Liver (tissue), 9 donors: ENCODE data around the gene RARG. TPM values are rescaled to one million over a fixed set of nuclear protein-coding genes. Genes with fewer than 3 reads are reported as not detected.

Experiments
- DNase-seq: peaks from one replicate; pipeline ENCODE4 v3.0.0-alpha.2; 2017; ENCODE audit warnings: low spot score
- H3K27ac ChIP-seq, 2 donors: one replicate each; pipeline ENCODE4 v1.7.0; 2013; ENCODE audit warnings: inconsistent platforms in 2 of 2, low read length in 2 of 2, control low read depth in 1 of 2, low read depth in 1 of 2, mild to moderate bottlenecking in 1 of 2
- H3K27me3 ChIP-seq, 4 donors: one replicate each; pipeline versions ENCODE4 v1.6.1 to v1.7.0; 2013; ENCODE audit warnings: low read length in 3 of 4, inconsistent platforms in 1 of 4, mild to moderate bottlenecking in 1 of 4, moderate library complexity in 1 of 4; ENCODE audit not compliant: control insufficient read depth in 4 of 4, insufficient read depth in 4 of 4
- H3K36me3 ChIP-seq, 4 donors: one replicate each; pipeline versions ENCODE4 v1.6.1 to v1.7.0; 2013; ENCODE audit warnings: low read length in 3 of 4, mild to moderate bottlenecking in 3 of 4, low read depth in 1 of 4, moderate library complexity in 1 of 4; ENCODE audit not compliant: control insufficient read depth in 4 of 4, insufficient read depth in 3 of 4
- H3K4me1 ChIP-seq, 4 donors: one replicate each; pipeline versions ENCODE4 v1.6.1 to v1.7.0; 2013; ENCODE audit warnings: low read length in 3 of 4, mild to moderate bottlenecking in 3 of 4, moderate library complexity in 1 of 4; ENCODE audit not compliant: control insufficient read depth in 4 of 4, insufficient read depth in 4 of 4
- H3K4me3 ChIP-seq, 3 donors: one replicate each; pipeline versions ENCODE4 v1.6.1 to v1.7.0; 2013; ENCODE audit warnings: low read length in 3 of 3, control low read depth in 1 of 3, low read depth in 1 of 3, mild to moderate bottlenecking in 1 of 3
- H3K9ac ChIP-seq, 2 donors: one replicate each; pipeline ENCODE4 v1.7.0; 2013; ENCODE audit warnings: low read length in 2 of 2, mild to moderate bottlenecking in 2 of 2, moderate library complexity in 2 of 2, control low read depth in 1 of 2, low read depth in 1 of 2
- H3K9me3 ChIP-seq, 4 donors: one replicate each; pipeline versions ENCODE4 v1.6.1 to v1.7.0; 2013; ENCODE audit warnings: low read length in 3 of 4; ENCODE audit not compliant: control insufficient read depth in 4 of 4
- EGR1 ChIP-seq, 2 donors: IDR thresholded peaks; 2 replicates each; pipeline ENCODE4 v1.6.1; 2016 to 2018; ENCODE audit warnings: antibody characterized with exemption in 2 of 2, low read depth in 2 of 2
- FOXA1 ChIP-seq: IDR thresholded peaks from 2 replicates; pipeline ENCODE4 v1.6.1; 2016; ENCODE audit warnings: antibody characterized with exemption
- FOXA2 ChIP-seq: IDR thresholded peaks from 2 replicates; pipeline ENCODE4 v1.6.1; 2016; ENCODE audit warnings: antibody characterized with exemption
- GABPA ChIP-seq, 2 donors: IDR thresholded peaks in 1 of 2; conservative IDR thresholded peaks in 1 of 2; 2 replicates each; pipeline ENCODE4 v1.6.1; 2016; ENCODE audit warnings: antibody characterized with exemption in 2 of 2, mild to moderate bottlenecking in 1 of 2, moderate library complexity in 1 of 2
- HNF4A ChIP-seq, 2 donors: conservative IDR thresholded peaks; 2 replicates each; pipeline ENCODE4 v1.6.1; 2016; ENCODE audit warnings: antibody characterized with exemption in 2 of 2, mild to moderate bottlenecking in 2 of 2
- HNF4G ChIP-seq: IDR thresholded peaks from 2 replicates; pipeline ENCODE4 v1.6.1; 2016; ENCODE audit warnings: antibody characterized with exemption
- JUND ChIP-seq, 2 donors: IDR thresholded peaks; 2 replicates each; pipeline ENCODE4 v1.6.1; 2016; ENCODE audit warnings: antibody characterized with exemption in 2 of 2
- MAX ChIP-seq: IDR thresholded peaks from 2 replicates; pipeline ENCODE4 v1.6.1; 2016; ENCODE audit warnings: antibody characterized with exemption
- NR2F2 ChIP-seq: IDR thresholded peaks from 2 replicates; pipeline ENCODE4 v1.6.1; 2016; ENCODE audit warnings: antibody characterized with exemption
- RAD21 ChIP-seq, 2 donors: IDR thresholded peaks; 2 replicates each; pipeline ENCODE4 v1.6.1; 2016; ENCODE audit warnings: antibody characterized with exemption in 2 of 2, mild to moderate bottlenecking in 2 of 2
- RXRA ChIP-seq, 2 donors: IDR thresholded peaks; 2 replicates each; pipeline ENCODE4 v1.6.1; 2017 to 2018; ENCODE audit warnings: antibody characterized with exemption in 2 of 2, mild to moderate bottlenecking in 1 of 2
- SP1 ChIP-seq: IDR thresholded peaks from 2 replicates; pipeline ENCODE4 v1.6.1; 2018; ENCODE audit warnings: antibody characterized with exemption, mild to moderate bottlenecking
- TAF1 ChIP-seq: conservative IDR thresholded peaks from 2 replicates; pipeline ENCODE4 v1.6.1; 2016; ENCODE audit warnings: antibody characterized with exemption, mild to moderate bottlenecking
- YY1 ChIP-seq: IDR thresholded peaks from 2 replicates; pipeline ENCODE4 v1.6.1; 2016; ENCODE audit warnings: antibody characterized with exemption, mild to moderate bottlenecking
- ZBTB33 ChIP-seq: IDR thresholded peaks from 2 replicates; pipeline ENCODE4 v1.6.1; 2016; ENCODE audit warnings: antibody characterized with exemption
- WGBS: extraction: QIAGEN DNeasy Blood & Tissue Kit; methylation state at CpG from one replicate; pipeline ENCODE4 v1.1.7; 2013; 5-methylcytosine and 5-hydroxymethylcytosine counted together
- polyA plus RNA-seq, 2 donors: library from polyadenylated mRNA; stranded (reverse) in 1 of 2; unstranded in 1 of 2; fragments of 200-250 nt in 1 of 2; fragments of >200 nt in 1 of 2; fragmentation: Nextera tagmentation in 1 of 2; extraction: Ambion mirVana in 1 of 2; gene quantifications; one replicate each; pipeline versions ENCODE4 v1.2.1 to v1.2.3, GENCODE V29; 2013 to 2015
- total RNA-seq, 2 donors: library from RNA; depleted of rRNA; stranded (reverse); fragments of >200 nt; gene quantifications; one replicate each; pipeline ENCODE4 v1.2.3, GENCODE V29; 2014
- TF ChIP-seq, protein P1 (sequence below): IDR thresholded peaks from 2 replicates; pipeline ENCODE4 v1.6.1; 2016; ENCODE audit warnings: antibody characterized with exemption
- TF ChIP-seq, protein P2 (sequence below): fragments of 150-350 bp; IDR thresholded peaks from 2 replicates; pipeline ENCODE4 v1.5.1; 2017; ENCODE audit warnings: improper control_type of control experiment, low read depth, low read length; ENCODE audit not compliant: missing input control
- donor health status: healthy.
- donor health status: healthy.
- donor health status: healthy.
- donor health status: healthy.
- donor health status: healthy.

RARG gene
- total and polyA plus RNA-seq, 4 donors, result 1.7 to 3.1 (median 2.7) TPM

DNA sequence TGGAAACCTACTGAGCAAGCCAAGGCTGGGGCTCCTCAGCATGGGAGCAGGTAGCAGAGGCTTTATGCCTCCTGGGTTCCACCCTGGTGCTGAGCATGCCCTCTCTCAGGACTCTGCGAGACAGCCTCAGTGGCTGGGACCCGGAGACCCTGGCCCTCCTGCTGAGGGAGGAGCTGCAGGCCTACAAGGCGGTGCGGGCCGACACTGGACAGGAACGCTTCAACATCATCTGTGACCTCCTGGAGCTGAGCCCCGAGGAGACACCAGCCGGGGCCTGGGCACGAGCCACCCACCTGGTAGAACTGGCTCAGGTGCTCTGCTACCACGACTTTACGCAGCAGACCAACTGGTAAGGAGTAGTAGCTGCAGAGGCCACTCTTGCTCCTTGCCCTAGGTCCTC lies 44.5 kb upstream of the RARG start:
- H3K4me3 ChIP-seq, result no peak overlapping the region
- no peaks in the 10 kb centered on the region for H3K36me3 ChIP-seq
- TF ChIP-seq HNF4G, result no peak
- no peak for TF ChIP-seq TAF1
- TF ChIP-seq ZBTB33, result no peak
- TF ChIP-seq HNF4A (conservative IDR thresholded peaks at IDR 0.05), result no peak
- TF ChIP-seq, protein P1, sequence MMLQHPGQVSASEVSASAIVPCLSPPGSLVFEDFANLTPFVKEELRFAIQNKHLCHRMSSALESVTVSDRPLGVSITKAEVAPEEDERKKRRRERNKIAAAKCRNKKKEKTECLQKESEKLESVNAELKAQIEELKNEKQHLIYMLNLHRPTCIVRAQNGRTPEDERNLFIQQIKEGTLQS, result no peak
- TF ChIP-seq EGR1 (IDR thresholded peaks at IDR 0.05; ENCODE audit: low read depth in 2 of 2), result no peak
- no peak for TF ChIP-seq SP1
- TF ChIP-seq, protein P2, sequence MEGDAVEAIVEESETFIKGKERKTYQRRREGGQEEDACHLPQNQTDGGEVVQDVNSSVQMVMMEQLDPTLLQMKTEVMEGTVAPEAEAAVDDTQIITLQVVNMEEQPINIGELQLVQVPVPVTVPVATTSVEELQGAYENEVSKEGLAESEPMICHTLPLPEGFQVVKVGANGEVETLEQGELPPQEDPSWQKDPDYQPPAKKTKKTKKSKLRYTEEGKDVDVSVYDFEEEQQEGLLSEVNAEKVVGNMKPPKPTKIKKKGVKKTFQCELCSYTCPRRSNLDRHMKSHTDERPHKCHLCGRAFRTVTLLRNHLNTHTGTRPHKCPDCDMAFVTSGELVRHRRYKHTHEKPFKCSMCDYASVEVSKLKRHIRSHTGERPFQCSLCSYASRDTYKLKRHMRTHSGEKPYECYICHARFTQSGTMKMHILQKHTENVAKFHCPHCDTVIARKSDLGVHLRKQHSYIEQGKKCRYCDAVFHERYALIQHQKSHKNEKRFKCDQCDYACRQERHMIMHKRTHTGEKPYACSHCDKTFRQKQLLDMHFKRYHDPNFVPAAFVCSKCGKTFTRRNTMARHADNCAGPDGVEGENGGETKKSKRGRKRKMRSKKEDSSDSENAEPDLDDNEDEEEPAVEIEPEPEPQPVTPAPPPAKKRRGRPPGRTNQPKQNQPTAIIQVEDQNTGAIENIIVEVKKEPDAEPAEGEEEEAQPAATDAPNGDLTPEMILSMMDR, result no peak
- TF ChIP-seq FOXA2, result no peak
- TF ChIP-seq NR2F2, result no peak
- TF ChIP-seq RAD21 (IDR thresholded peaks at IDR 0.05), result no peak
- no peak for TF ChIP-seq YY1
- TF ChIP-seq GABPA (IDR thresholded peaks at IDR 0.05 in 1 of 2, conservative IDR thresholded peaks at IDR 0.05 in 1 of 2), result no peak
- TF ChIP-seq JUND (IDR thresholded peaks at IDR 0.05), result no peak
- 97% methylated on average over 11 of the region's 11 CpGs for WGBS
- DNase-seq, result no peak
- no peaks in the 10 kb centered on the region for H3K27me3 ChIP-seq
- no peak overlapping the region for H3K27ac ChIP-seq
- H3K9me3 ChIP-seq, result no peaks in the 10 kb centered on the region
- no peak overlapping the region for H3K9ac ChIP-seq
- peaks cover 4 to 12% (median 11%) of the 10 kb centered on the region in 4 donors for H3K4me1 ChIP-seq

DNA sequence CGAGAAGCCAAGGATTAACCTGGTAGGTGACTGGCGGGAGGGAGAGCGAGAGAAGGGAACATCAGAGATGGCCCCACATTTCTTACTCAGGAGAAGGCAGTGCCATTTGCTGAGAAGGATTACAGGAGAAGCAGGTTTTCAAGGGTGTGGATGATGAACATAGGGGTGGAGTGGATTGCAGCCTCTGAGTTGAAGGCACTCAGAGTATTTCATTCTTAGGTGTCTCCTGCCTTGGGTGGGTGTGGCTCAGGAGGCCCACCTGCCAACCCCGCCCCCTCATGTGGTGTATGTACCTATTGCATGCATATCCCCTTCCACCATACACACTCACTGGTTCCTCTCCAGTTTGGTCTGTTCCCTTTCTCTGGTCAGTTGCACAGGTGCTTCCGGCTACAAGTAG lies 42.4 kb upstream of the RARG start:
- TF ChIP-seq TAF1 (no peak), RXRA (IDR thresholded peaks at IDR 0.05) (no peak), MAX (no peak), JUND (IDR thresholded peaks at IDR 0.05) (no peak), ZBTB33 (no peak), EGR1 (IDR thresholded peaks at IDR 0.05; ENCODE audit: low read depth in 2 of 2) (no peak), HNF4G (no peak), FOXA1 (no peak), YY1 (no peak), SP1 (no peak), FOXA2 (no peak), GABPA (IDR thresholded peaks at IDR 0.05 in 1 of 2, conservative IDR thresholded peaks at IDR 0.05 in 1 of 2) (no peak), RAD21 (IDR thresholded peaks at IDR 0.05) (no peak)
- TF ChIP-seq, protein P2, result no peak
- TF ChIP-seq, protein P1, result no peak

More for the DNA sequence above, 42.4 kb upstream of the RARG start:
- no peak overlapping the region for H3K27ac ChIP-seq
- no peaks in the 10 kb centered on the region for H3K9me3 ChIP-seq
- H3K36me3 ChIP-seq, result no peaks in the 10 kb centered on the region
- H3K9ac ChIP-seq, result no peak overlapping the region
- no peaks in the 10 kb centered on the region for H3K27me3 ChIP-seq
- 98% methylated on average over 5 of the region's 5 CpGs for WGBS
- H3K4me3 ChIP-seq, result no peak overlapping the region
- no peak for DNase-seq
- H3K4me1 ChIP-seq, result peaks cover 0 to 3% (median 2%) of the 10 kb centered on the region in 4 donors
